A549 (cell line): ENCODE results near the gene GLRA3.

Source experiments
- CBX8 ChIP-seq: fragments of 200-600 bp; sonication (generic); IDR thresholded peaks from 2 replicates; pipeline ENCODE4 v1.6.1; 2016
- CHD2 ChIP-seq: fragments of 150-350 bp; IDR thresholded peaks from 2 replicates; pipeline ENCODE4 v1.6.1; 2014; ENCODE audit warnings: low read length; ENCODE audit not compliant: partially characterized antibody
- CTCF ChIP-seq: fragments of >200 bp; sonication (Bioruptor Twin); formaldehyde crosslinking; IDR thresholded peaks from 3 replicates; pipeline ENCODE4 v1.5.1; 2016
- JUNB ChIP-seq: fragments of >200 bp; sonication (Bioruptor Twin); formaldehyde crosslinking; IDR thresholded peaks from 2 replicates; pipeline ENCODE4 v1.6.1; 2016
- MAX ChIP-seq: IDR thresholded peaks from 2 replicates; pipeline ENCODE4 v1.6.1; 2012
- MAZ ChIP-seq: fragments of 150-350 bp; IDR thresholded peaks from 2 replicates; pipeline ENCODE4 v1.6.1; 2014; ENCODE audit warnings: antibody characterized with exemption, low read depth, low read length, borderline replicate concordance
- REST ChIP-seq: fragments of 200-600 bp; sonication (generic); IDR thresholded peaks from 2 replicates; pipeline ENCODE4 v1.6.1; 2016; ENCODE audit warnings: antibody characterized with exemption, mild to moderate bottlenecking, moderate library complexity
- SMC3 ChIP-seq: fragments of >200 bp; sonication (Bioruptor Twin); formaldehyde crosslinking; IDR thresholded peaks from 3 replicates; pipeline ENCODE4 v1.6.1; 2018; ENCODE audit warnings: inconsistent platforms
- ZNF302 ChIP-seq: fragments of 250-450 bp; sonication (Bioruptor Pico); IDR thresholded peaks from 2 replicates; pipeline ENCODE4 v1.9.0; 2021; ENCODE audit warnings: inconsistent platforms, mild to moderate bottlenecking, moderate library complexity

DNA sequence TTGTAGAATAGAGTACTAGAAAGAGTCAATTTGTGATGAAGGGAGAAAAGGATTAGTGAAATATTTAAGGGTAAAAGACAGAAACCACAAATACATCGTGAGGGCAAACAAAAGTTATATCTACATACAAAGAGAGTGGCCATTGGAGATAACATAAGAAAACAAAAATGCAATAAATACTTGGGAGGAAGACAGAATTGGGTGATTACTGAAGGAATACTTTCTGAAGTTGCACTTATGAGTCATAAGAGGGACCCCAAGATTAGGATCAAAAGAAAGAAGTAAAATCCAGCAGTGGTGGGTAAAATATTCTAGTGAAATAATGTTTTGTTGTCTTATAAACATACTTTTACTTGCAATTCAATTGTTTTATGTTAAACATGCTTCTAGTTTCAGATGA lies 53.7 kb downstream of the GLRA3 start:
- no peak for TF ChIP-seq CTCF
- no peak for TF ChIP-seq MAZ
- TF ChIP-seq JUNB, result no peak
- TF ChIP-seq REST, result no peak
- TF ChIP-seq CHD2, result no peak
- no peak for TF ChIP-seq ZNF302 (CRISPR knock-in tag)
- TF ChIP-seq MAX, result no peak
- no peak for TF ChIP-seq CBX8
- TF ChIP-seq SMC3, result no peak
